SK-N-SH (cell line): Measurements from ENCODE around the gene CYP46A1. TPM values are rescaled to one million over a fixed set of nuclear protein-coding genes. Genes with fewer than 3 reads are reported as not detected.

Experiments
- CTCF ChIA-PET: fragments of 300-600, 350-600 bp; formaldehyde crosslinking; extraction: SDS; loops from one replicate; lab custom pipeline; 2021; lab: Yijun Ruan, JAX
- POLR2A ChIA-PET: fragments of 350-600 bp; sonication (Branson Sonifier 250); formaldehyde crosslinking; extraction: SDS; loops from one replicate; lab custom pipeline; 2020; ENCODE audit warnings: antibody characterized with exemption, inconsistent platforms; lab: Yijun Ruan, JAX
- DNase-seq: peaks from one replicate; pipeline ENCODE4 v3.0.0; 2012
- H2AFZ ChIP-seq: fragments of 200-600 bp; sonication (generic); 2 replicates; pipeline ENCODE4 v1.8.1; 2016; ENCODE audit warnings: antibody characterized with exemption, mild to moderate bottlenecking, low read depth
- H3F3A ChIP-seq: fragments of 200-600 bp; sonication (generic); replicated peaks from 2 replicates; pipeline ENCODE3; 2016; ENCODE audit warnings: antibody characterized with exemption, mild to moderate bottlenecking; ENCODE audit not compliant: insufficient read depth
- H3K27ac ChIP-seq, 2 experiments: fragments of 200-500 bp in 1 of 2; fragments of 200-600 bp in 1 of 2; sonication (Bioruptor generic) in 1 of 2; sonication (generic), shearing (Covaris generic) in 1 of 2; 2 replicates each; pipeline versions ENCODE4 v1.5.1 to v1.6.1; 2014 to 2016; ENCODE audit warnings: low read depth in 2 of 2, inconsistent platforms in 1 of 2, low read length in 1 of 2, mild to moderate bottlenecking in 1 of 2, mixed read lengths in 1 of 2
- H3K27me3 ChIP-seq: fragments of 200-600 bp; sonication (generic), shearing (Covaris generic); 2 replicates; pipeline ENCODE4 v1.6.1; 2016; ENCODE audit warnings: mixed run types; ENCODE audit not compliant: insufficient read depth
- H3K36me3 ChIP-seq, 2 experiments: fragments of 200-500 bp in 1 of 2; fragments of 200-600 bp in 1 of 2; sonication (Bioruptor generic) in 1 of 2; sonication (generic) in 1 of 2; replicated peaks in 1 of 2; 2 replicates each; pipeline versions ENCODE3 to v1.5.1; 2014 to 2016; ENCODE audit warnings: low read length in 1 of 2, mild to moderate bottlenecking in 1 of 2; ENCODE audit not compliant: insufficient read depth in 2 of 2, control insufficient read depth in 1 of 2
- H3K4me1 ChIP-seq, 2 experiments: fragments of 200-500 bp in 1 of 2; fragments of 200-600 bp in 1 of 2; sonication (Bioruptor generic) in 1 of 2; sonication (generic), shearing (Covaris generic) in 1 of 2; 2 replicates each; pipeline versions ENCODE4 v1.5.1 to v1.6.1; 2014 to 2016; ENCODE audit warnings: low read depth in 1 of 2, low read length in 1 of 2, mixed run types in 1 of 2; ENCODE audit not compliant: insufficient read depth in 2 of 2, control insufficient read depth in 1 of 2
- H3K4me2 ChIP-seq: fragments of 200-600 bp; sonication (generic), shearing (Covaris generic); 2 replicates; pipeline ENCODE4 v1.6.1; 2017; ENCODE audit warnings: mixed run types
- H3K4me3 ChIP-seq, 2 experiments: fragments of 200-500 bp in 1 of 2; fragments of 200-600 bp in 1 of 2; sonication (Bioruptor generic) in 1 of 2; sonication (generic), shearing (Covaris generic) in 1 of 2; 2 replicates each; pipeline versions ENCODE4 v1.5.1 to v1.8.1; 2014 to 2016; ENCODE audit warnings: low read depth in 2 of 2, inconsistent platforms in 1 of 2, low read length in 1 of 2, mild to moderate bottlenecking in 1 of 2, mixed read lengths in 1 of 2, moderate library complexity in 1 of 2
- H3K79me2 ChIP-seq: fragments of 200-600 bp; sonication (generic); 2 replicates; pipeline ENCODE4 v1.8.1; 2017; ENCODE audit warnings: mild to moderate bottlenecking; ENCODE audit not compliant: insufficient read depth
- H3K9ac ChIP-seq: fragments of 200-600 bp; sonication (generic); 2 replicates; pipeline ENCODE4 v1.6.1; 2017; ENCODE audit warnings: mixed run types
- H3K9me2 ChIP-seq: fragments of 200-600 bp; sonication (generic); 2 replicates; pipeline ENCODE4 v1.6.1; 2017; ENCODE audit warnings: mixed run types
- H3K9me3 ChIP-seq: fragments of 200-600 bp; sonication (generic); 2 replicates; pipeline ENCODE4 v1.6.1; 2017; ENCODE audit warnings: mixed run types, mild to moderate bottlenecking, moderate library complexity
- H4K20me1 ChIP-seq: fragments of 200-600 bp; sonication (generic); 2 replicates; pipeline ENCODE4 v1.6.1; 2017; ENCODE audit warnings: mild to moderate bottlenecking, mixed run types; ENCODE audit not compliant: insufficient read depth
- CTCF ChIP-seq: fragments of 200-600 bp; sonication (generic); IDR thresholded peaks from 2 replicates; pipeline ENCODE4 v1.6.1; 2017; ENCODE audit warnings: antibody characterized with exemption, mild to moderate bottlenecking, moderate library complexity
- EZH2phosphoT487 ChIP-seq: fragments of 200-600 bp; sonication (generic); IDR thresholded peaks from 2 replicates; pipeline ENCODE4 v1.6.1; 2017; ENCODE audit warnings: low read depth, mixed run types, mild to moderate bottlenecking, antibody characterized with exemption, moderate library complexity, borderline replicate concordance
- FOXJ3 ChIP-seq: sonication (generic); formaldehyde crosslinking; IDR thresholded peaks from 2 replicates; pipeline ENCODE4 v1.5.1; 2020; ENCODE audit warnings: mild to moderate bottlenecking, missing genetic modification reagents
- GABPA ChIP-seq: IDR thresholded peaks from 2 replicates; pipeline ENCODE4 v1.4.0; 2012; ENCODE audit warnings: low read depth, mild to moderate bottlenecking
- MEF2A ChIP-seq: IDR thresholded peaks from 2 replicates; pipeline ENCODE4 v1.4.0; 2012; ENCODE audit warnings: low read depth, borderline replicate concordance
- POLR2AphosphoS5 ChIP-seq: IDR thresholded peaks from 2 replicates; pipeline ENCODE4 v1.6.1; 2012; ENCODE audit warnings: low read depth, low read length
- RAD21 ChIP-seq: IDR thresholded peaks from 2 replicates; pipeline ENCODE4 v1.6.1; 2012; ENCODE audit warnings: mild to moderate bottlenecking, low read length
- SIN3A ChIP-seq: IDR thresholded peaks from 2 replicates; pipeline ENCODE4 v1.6.1; 2012; ENCODE audit warnings: low read depth, mild to moderate bottlenecking, low read length, moderate library complexity, borderline replicate concordance
- TAF1 ChIP-seq: IDR thresholded peaks from 2 replicates; pipeline ENCODE4 v1.6.1; 2012; ENCODE audit warnings: low read depth, mild to moderate bottlenecking, low read length, moderate library complexity, borderline replicate concordance
- TCF12 ChIP-seq: IDR thresholded peaks from 2 replicates; pipeline ENCODE4 v1.4.0; 2012
- TEAD4 ChIP-seq: IDR thresholded peaks from 2 replicates; pipeline ENCODE4 v1.4.0; 2012; ENCODE audit warnings: mild to moderate bottlenecking, borderline replicate concordance; ENCODE audit not compliant: insufficient read depth
- WGBS: methylation state at CpG from one replicate; pipeline ENCODE4 v1.1.6; 2017; ENCODE audit warnings: low lambda C conversion rate; 5-methylcytosine and 5-hydroxymethylcytosine counted together
- polyA plus RNA-seq, 3 experiments: library from polyadenylated mRNA; depleted of rRNA; stranded (reverse); fragments of >200 nt; gene quantifications; 2 replicates each; pipeline ENCODE4 v1.2.3, GENCODE V29; 2012

The CYP46A1 gene
- polyA plus RNA-seq, 1 of the 3 experiments (the other 2 are of a cell fraction) = 0.30 TPM

- ChIA-PET POLR2A (no interaction called here), CTCF (interaction anchor here (0.9 to 1.1 kb wide), 3 partner anchors 13 to 146 kb away, joined by 3 read pairs; no protein-coding TSS in a partner anchor)
- TF ChIP-seq TEAD4 = no peak
- TF ChIP-seq CTCF = no peak
- TF ChIP-seq TCF12 = no peak
- no peak for TF ChIP-seq MEF2A
- TF ChIP-seq FOXJ3 (CRISPR knock-in tag) = no peak
- Histone ChIP-seq H4K20me1 (no peaks in the 10 kb centered on the region), H3K4me1 (no peaks in the 10 kb centered on the region), H3K27me3 (no peaks in the 10 kb centered on the region), H3K27ac (no peak overlapping the region), H3K79me2 (no peaks in the 10 kb centered on the region), H3K9me3 (no peaks in the 10 kb centered on the region), H3K4me2 (no peak overlapping the region), H3F3A (no peaks in the 10 kb centered on the region), H3K36me3 (no peaks in the 10 kb centered on the region), H3K9ac (no peak overlapping the region), H3K4me3 (no peak overlapping the region), H2AFZ (no peak overlapping the region), H3K9me2 (no peaks in the 10 kb centered on the region)
- WGBS = 58% methylated on average over 4 of the region's 8 CpGs
- no peak for DNase-seq
Observed at GRCh38 chr14:99664058-99664936, 19.8 kb upstream of the CYP46A1 start.

- no peaks in the 10 kb centered on the region for H3K27me3 ChIP-seq
- no peak for TF ChIP-seq RAD21
- TF ChIP-seq SIN3A = no peak
- TF ChIP-seq TAF1 = no peak
- no peak for TF ChIP-seq EZH2phosphoT487
- no peak for TF ChIP-seq TCF12
- TF ChIP-seq GABPA = no peak
- no peak for TF ChIP-seq MEF2A
- TF ChIP-seq POLR2AphosphoS5 = no peak
- H3K27ac ChIP-seq = no peak overlapping the region
- H2AFZ ChIP-seq = no peak overlapping the region
- WGBS = 77% methylated on average over 12 of the region's 12 CpGs
- no peaks in the 10 kb centered on the region for H3K36me3 ChIP-seq
- H3K9me2 ChIP-seq = no peaks in the 10 kb centered on the region
- no peak overlapping the region for H3K9ac ChIP-seq
- no peak overlapping the region for H3K4me3 ChIP-seq
- H3K9me3 ChIP-seq = no peaks in the 10 kb centered on the region
- no peaks in the 10 kb centered on the region for H3K4me1 ChIP-seq
- no peaks in the 10 kb centered on the region for H3K79me2 ChIP-seq
- CTCF ChIA-PET = interaction anchor here (1.0 to 1.1 kb wide), 2 partner anchors 23 to 147 kb away, joined by 3 to 4 read pairs; no protein-coding TSS in a partner anchor
- no peak for DNase-seq
- POLR2A ChIA-PET = no interaction called here
- no peaks in the 10 kb centered on the region for H4K20me1 ChIP-seq
- no peak overlapping the region for H3K4me2 ChIP-seq
- no peaks in the 10 kb centered on the region for H3F3A ChIP-seq
Observed at GRCh38 chr14:99664937-99665273, 19.2 kb upstream of the CYP46A1 start.
